Hematopoietic multipotent progenitor cell treated with erythropoietin and hydrocortisone succinate and interleukin-3 and kit ligand, for 8 days (in vitro differentiated cells): ENCODE results near the gene MYLIP.

Experiments
- DNase-seq: peaks from one replicate; pipeline ENCODE4 v3.0.0-alpha.2; 2015

Gene MYLIP

DNA sequence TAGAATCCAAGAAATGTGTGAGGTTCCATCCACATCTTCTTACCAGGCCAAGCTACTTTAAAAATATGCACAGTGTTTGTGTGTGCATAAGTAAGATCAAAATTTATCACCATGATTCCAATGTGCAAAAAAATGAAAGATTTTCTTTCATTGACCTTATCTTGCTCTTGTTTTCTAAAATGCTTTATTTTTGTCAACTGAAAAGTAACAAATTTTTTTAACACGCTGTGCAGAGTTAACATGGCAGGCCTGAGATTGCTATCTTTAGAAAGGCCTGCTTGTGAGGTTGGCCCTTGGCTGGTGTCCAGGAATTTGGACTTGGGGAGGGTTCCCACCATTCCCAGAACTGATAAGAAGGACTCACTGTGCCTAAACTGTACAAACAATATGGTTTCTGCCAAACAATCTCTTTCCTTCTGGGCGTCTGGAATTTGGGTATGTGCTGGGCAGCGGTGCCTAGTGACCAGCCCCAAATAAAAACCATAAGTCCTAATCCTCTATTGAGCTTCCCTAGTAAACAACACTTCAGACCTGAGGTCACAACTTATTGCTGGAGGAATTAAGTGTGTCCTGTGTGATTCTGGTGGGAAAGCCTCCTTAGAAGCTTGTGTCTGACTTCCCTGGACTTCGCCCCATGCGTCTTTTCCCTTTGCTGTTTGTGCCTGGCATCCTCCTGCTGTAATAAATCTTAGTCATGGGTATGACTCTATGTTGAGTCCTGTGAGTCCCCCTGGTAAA, 19.8 kb upstream of the MYLIP start:
- peak; percentile 82 for DNase-seq

DNA sequence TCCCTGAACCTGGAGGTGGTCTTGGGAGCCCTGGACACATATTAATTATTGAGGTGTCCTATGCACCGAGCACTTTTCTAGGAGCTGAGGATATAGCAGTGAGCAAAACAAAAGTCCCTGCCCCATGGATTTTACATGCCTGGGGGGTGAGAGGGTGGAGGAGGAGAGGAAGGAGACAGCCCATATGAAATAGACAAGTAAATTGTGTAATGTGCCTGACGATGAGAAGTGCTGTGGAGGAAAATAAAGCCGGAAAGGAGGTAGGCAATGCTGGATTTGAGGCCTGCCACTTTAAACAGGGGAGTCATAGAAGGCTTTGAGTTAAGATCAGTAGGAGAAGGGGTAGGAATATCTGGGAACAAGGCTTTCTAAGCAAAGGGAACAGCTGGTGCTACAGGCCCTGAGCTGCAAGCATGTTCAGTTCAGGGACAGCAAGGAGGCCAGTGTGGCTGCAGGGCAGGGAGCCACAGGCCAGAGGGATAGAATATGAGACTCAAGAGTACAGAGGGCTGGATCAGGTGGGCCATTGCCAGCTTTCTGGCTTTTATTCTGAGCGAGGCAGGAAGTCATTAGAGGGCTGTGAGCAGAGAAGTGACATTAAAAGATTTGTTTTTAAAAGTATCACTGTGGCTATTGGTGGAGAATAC, 19.1 kb upstream of the MYLIP start:
- no peak for DNase-seq

DNA sequence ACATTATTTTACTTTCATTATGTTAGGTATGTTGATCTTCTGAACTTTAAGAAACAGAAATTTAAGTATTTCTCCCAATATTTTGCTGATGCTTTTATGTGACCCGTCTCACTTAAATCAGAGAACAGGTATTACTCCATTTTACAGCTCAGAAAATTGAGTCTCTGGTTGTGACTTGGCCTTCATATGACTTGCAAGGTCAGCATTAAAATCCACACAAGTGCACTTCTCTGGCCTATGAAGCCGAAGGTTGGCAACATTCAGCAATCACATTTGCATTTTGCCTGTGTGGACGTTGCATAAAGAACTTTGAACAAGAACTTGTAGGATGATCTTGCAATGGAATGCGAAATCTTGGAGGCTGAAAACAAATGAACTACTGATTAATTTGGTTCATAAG, 10.1 kb upstream of the MYLIP start:
- DNase-seq, result no peak

DNA sequence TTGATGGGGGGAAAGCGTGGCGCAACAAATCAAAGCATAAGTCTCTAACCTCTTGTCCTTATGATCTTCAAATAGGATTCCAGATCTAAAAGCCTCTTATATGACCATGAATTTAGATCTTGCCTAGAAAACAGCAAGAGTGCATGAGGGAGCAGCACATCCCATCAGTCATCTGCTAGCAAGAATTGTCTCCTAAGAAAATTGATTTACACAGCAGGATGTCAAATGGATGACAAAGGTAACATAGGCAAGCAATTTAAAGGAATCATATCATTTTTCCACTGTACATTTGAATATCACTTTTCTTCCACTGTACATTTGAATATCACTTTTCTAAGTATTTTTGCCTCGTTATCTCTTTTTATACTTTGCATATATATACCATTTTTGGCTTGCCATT, 7.5 kb upstream of the MYLIP start:
- DNase-seq, result no peak

DNA sequence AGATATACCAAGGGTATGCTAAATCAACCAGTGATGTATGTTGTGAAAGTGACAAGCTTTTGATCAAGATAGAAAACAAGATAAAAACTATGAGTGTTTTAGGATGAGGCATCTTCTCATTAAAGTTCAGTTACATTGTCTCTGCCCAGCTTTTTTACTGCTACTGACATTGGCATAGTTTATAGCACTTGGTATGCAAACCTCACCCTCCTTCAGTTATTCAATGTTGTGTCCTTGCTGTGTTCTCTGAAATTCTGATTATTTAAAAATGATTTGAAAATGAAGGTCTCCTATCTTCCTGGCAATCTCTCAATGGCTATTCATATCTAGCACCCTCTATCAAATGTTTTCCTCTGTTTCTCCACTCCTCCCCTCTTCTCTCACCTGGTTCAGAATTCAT, 6.7 kb upstream of the MYLIP start:
- DNase-seq, result no peak

DNA sequence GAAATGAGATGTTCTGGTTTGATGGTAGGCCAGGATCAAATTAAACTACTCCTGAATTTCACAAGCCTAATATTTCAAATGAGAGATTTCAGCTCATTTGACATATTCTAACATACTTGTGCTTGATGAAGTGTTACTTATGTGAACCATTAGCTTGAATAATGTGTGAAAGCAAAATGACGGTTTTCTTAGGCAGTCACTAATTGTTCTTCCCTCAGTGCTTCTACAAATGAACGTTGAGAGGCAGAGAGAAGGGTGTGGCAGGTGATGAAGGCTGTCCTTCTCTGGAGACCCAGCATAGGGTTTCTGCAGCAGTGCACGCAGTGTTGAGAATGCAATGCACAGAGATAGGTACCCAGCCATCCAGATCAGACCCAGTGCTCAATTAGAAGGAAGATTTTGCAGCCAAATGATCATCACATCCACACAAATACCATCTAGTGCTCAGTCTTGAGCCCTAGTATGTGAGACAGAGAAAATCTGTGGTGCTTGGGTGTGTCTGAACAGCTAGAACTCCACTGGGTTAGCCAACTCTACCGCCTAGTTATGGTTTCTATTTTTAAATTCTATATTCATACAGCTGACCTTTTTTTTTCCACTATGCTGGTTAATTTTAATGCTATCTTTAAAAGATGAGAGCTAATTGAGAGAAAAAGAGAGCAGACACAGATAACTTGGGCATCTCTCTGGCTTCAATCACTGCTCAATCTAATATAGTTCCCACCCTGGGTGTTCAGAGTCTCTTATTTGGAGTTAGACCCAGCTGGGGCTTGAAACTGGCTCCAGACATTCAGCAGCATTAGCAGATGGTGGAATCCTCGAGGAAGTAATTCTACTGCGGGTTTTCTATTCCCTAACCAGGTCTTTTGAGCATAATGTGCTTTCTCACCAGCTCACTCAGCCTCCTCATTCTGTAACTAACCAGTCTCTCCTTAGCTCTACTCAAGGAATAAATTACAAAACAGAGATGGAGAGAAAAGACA, 4.4 kb upstream of the MYLIP start:
- DNase-seq, result no peak

DNA sequence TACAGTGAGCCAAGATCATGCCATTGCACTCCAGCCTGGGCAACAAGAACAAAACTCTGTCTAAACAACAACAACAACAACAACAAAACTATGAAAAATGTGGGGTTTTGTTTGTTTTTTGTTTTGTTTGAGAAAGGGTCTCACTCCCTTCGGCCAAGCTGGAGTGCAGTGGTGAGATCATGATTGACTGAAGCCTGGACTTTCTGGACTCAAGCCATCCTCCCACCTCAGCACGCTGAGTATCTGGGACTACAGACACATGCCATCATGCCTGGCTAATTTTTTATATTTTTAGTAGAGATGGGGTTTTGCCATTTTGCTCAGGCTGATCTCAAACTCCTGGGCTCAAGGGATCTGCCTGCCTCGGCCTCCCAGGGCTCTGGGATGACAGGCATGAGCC, 2.8 kb upstream of the MYLIP start:
- DNase-seq, result no peak

DNA sequence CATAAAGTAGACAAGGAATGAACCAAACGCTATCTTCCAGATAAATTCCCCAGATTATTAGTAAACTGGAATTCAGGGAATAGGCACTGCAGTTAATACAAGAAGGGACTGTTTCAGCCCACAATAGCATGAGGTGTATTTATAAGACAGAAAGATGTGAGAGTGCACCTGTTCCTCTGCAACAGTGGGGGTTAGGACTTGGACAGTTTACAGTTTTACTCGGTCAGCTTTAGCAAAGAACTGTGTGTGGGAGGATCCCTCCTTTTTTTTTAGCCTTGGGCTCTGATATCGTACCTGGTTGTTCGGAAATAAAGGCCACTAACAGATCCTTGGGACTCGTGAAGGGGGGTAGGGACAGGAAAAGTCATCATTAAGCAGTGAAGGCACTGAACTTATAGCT, 2.0 kb upstream of the MYLIP start:
- no peak for DNase-seq

DNA sequence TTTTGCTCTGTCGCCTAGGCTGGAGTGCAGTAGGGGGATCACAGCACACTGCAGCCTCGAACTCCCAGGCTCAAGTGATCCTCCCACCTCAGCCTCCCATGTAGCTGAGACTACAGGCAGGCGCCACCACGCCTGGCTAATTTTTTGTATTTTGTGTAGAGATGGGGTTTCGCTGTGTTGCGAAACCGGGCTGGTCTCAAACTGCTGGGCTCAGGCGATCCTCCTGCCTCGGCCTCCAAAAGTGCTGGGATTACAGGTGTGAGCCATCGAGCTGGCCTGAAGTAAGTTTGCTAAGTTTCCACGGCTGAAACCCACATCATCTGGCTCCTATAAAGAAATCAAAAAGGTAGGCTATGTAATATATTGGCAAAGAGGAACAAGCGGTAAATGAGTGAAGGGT, 1.4 kb upstream of the MYLIP start:
- no peak for DNase-seq

DNA sequence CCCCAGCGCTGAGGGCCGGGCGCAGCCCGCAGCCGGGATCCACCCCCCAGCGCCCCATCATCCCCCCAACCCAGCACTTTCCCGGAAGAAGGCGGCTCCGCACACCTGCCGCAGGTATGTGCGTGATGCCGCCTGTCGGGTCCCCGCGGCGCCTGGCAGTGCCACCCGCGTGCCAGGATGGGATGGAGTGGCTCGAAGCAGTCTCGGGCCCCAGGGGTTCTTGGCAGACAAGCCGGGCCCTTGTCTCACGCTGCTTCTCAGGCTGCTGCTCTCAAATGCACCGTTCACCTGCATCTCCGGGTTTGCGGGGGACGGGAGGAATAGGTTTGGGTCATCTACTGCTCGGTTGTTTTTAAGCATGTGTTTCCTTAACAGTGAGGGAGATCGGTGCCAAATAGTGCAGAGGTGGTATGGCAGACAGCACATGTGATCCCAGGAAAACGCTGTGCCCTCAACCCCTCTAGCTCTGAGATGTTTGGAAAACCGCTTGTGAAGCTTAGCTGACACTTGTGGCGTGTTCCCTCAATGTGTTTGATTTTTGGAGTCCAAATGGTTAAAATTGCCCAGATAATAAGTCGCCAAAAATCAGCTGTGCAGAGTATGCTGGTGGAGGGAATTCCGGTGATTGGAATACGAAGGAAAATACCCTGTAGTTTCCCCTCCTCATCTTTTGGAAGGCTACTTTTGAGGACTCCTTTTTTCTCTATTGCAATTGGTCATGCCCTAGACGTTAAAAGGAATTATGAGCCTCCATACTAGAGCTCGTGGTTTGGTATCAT, 926 bp downstream of the MYLIP start:
- peak; percentile 32 for DNase-seq

DNA sequence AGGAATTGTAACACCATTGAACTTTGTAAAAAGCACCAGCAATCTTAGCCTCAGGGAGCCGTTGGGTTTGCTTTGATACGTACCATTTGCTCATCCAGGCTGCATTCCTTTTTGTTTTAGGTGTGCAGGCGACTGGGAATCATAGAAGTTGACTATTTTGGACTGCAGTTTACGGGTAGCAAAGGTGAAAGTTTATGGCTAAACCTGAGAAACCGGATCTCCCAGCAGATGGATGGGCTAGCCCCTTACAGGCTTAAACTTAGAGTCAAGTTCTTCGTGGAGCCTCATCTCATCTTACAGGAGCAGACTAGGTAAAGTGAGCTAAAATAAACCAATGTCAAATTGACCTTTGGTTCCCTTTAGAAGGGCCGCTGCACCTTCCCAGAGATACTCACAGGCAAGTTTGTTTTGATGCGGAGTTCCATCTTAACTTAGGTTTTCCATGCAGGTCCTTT, 1.6 kb downstream of the MYLIP start:
- DNase-seq, result no peak

DNA sequence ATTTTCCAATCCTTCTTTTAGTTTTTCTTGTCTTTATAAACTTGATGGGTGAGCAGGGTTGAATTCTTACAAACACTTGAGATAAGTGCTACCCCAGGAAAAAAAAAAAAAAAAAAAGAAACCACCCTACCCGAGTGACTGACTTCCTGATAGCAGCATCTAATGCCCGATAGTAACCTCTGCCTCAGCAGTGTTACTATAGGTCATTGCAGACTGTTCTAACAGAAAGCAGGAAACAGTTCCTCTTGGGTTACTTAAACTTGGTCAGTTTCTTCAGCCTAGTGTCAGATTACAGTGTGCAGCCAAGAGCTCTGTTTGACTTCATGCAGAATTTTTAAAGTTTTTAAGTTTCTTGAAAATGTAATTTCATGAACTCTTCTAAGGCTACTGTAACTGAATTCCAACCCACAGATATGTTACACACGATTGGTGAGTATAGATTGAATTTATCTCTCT, 2.1 kb downstream of the MYLIP start:
- peak; percentile 86 for DNase-seq

DNA sequence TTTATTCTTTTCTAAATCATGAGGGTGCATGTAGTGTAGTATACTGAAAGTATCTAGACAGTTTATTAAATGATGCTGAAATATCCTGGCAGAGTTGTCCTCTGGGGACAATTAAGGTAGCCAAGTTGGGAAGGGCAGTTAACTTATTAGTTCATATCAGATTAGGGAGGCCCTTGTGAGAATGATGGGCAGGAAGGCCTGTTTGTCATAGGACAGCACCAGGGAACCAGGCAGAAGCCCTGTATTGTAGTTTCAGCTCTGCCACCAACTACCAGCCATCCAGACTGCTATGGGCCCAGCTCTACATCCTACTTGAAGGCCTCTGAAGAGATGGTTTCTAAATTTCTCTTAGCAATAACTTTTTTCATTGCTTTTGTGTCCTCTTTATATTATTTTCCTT, 4.0 kb downstream of the MYLIP start:
- peak; percentile 16 for DNase-seq

DNA sequence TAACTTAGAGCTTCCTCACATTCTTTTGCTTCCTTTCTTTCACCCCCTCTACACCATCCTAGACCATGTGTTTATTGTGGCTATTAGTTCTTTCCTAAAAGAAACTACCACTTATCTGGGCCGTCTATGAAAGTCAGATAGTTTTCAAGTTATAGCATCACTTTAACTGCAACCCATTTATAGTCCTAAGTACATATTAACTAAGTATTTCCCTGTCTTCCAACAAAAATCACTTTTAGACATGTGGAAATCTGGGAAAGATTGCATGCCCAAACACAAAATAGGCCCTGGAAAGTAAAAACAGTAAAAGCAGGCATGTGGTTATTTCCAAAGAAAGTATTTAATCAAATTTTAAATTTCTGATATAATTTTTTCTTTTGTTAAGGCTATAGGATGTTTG, 5.5 kb downstream of the MYLIP start:
- no peak for DNase-seq

DNA sequence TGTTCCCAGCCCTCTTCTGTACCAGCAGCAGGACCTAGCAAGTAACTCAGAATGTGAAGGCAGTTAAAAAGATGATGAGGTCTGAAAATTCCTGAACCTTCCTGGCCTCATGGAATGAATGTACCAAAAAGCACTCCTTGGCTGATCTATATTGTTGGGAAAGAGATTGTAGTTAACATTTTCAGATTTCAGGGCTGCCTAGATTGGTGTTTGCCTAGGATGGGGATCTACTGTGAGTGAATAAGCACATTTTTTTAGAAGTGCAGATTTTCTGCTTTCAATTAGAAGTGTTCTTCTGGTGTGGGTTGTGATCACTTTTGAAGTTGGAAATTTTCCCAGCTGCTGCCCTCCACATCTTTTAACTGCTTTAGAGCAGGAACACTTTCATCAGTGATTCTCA, 6.2 kb downstream of the MYLIP start:
- no peak for DNase-seq

DNA sequence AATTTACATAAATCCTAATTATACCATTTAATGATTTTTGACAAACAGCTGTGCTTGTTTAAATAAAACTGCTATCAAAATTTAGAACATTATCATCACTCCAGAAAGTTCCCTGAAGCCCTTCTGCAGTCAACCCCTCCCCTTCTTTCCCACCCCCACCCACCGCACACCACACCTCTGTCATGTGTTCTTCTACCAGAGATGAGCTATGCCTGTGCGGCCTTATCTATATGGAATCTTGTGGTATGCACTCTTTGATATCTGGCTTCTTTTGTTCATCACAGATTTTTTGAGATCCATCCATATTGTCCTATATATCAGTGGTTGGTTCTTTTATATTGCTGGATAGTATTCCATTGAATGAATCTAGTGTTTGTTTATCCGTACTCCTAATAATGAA, 7.2 kb downstream of the MYLIP start:
- DNase-seq, result no peak

DNA sequence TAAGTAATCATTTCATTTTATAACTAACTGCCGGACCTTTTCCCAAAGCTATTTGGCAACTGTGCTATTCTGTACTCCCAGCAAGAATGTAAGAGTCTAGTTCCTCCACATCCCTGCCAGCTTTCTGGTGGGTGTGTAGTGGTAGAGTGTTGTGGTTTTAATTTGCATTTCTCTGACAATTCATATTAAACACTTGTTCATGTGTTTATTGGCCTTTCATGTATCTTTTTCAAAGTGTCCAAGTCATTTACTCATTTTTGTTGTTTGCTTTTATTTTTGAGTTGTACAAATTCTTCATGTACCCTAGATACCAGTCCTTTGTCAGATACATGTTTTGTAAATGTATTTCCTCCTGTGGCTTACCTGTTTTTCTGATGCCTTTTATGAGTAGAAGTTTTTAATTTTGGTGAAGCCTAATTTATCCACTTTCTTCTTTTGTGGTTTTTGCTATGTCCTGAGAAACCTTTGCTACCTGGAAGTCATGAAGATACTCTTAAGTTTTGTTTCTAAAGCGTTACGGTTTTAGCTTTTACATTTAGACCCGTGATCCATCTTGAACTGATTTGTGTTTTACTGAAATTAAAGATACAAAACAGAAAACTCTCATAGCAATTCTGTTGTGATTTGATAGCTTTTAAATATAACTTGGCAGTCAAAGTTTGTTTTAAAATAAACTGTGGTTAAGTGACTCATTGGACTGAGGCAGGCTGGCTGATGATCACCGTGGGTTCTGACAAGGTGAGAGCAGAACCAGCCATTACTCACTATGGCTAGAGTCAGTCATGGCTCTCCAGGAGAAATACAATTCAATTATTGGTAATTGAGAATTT, 8.0 kb downstream of the MYLIP start:
- no peak for DNase-seq

DNA sequence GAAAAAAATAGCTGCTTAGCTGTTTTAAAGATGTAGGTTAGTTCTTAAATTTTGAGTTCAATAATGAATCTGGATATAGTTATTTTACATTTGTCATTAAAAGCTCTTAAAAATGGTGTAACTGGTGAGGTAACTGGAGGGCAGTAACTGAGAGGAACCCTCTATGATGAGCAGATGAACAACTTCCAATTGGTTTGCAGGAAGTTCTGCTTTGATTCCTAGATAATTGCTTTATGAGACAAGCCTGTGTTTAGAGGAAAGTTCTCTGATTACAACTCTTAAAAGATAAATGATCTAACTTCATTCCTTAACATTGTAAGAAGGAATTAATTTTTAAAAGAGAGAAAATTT, 8.5 kb downstream of the MYLIP start:
- no peak for DNase-seq

DNA sequence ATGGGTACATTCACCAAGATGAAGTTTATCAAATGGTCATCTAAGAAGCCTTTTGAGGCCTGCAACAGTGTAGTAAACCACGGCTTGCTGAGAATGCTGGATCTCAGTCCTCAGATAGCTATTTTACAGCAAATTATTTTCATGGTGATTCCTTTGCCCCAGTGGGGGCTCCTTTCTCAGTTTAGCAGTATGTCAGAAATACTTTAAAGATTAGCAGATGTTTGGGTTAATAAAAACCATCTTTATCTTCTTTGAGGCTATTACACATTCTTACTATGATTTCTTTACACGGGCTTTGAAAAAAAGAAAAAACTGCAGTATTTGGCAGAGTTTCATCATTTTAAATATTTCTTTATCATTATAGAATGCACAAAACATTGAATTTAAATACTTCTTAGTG, 10.7 kb downstream of the MYLIP start:
- no peak for DNase-seq

DNA sequence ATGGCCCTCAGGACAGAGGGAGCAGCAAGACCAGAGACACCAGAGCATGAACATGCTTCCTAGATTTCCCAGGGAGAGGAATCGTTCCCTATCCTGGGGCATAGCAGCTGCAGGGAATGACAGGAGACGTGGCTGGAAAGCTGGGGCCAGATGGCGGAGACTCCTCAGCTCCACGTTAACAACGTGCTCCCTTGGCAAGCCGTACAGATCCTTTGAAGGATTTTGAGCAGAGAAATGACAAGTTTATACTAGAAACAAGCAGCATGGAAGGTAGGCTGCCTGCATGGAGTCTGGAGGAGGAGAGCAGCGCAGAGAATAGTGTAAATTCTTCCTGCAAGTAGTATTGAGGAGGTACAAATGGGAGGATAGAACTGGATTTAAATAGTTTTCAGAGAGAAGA, 11.7 kb downstream of the MYLIP start:
- no peak for DNase-seq

DNA sequence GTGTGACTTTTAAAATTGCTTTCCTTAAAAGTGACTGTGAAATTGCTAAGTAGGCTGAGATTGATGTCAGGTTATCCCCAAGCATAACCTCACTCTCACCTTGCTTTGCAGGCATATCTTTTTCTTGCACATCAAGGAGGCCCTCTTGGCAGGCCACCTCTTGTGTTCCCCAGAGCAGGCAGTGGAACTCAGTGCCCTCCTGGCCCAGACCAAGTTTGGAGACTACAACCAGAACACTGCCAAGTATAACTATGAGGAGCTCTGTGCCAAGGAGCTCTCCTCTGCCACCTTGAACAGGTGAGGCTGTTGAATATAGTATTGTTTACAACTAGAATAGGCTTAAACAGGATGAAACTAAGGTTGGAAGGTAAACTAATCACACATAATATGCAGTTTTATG, 12.6 kb downstream of the MYLIP start:
- DNase-seq, result no peak

DNA sequence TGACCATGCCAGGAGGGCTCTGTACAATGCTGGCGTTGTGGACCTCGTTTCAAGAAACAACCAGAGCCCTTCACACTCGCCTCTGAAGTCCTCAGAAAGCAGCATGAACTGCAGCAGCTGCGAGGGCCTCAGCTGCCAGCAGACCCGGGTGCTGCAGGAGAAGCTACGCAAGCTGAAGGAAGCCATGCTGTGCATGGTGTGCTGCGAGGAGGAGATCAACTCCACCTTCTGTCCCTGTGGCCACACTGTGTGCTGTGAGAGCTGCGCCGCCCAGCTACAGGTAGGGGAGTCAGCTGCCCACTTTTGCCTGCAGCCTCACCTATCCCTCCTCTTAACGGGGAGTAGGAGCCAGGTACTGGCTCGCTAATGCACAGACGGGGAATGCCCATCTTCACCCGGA, 16.2 kb downstream of the MYLIP start:
- no peak for DNase-seq
